Measurements from ENCODE around the gene USP6.
A peak's percentile ranks its signal among the peaks of the same experiment; 100 is the strongest.
"Not testable (repeated sequence)": the region's sequence is repeated elsewhere in the genome, so short reads cannot be mapped to it uniquely, and the experiment has no call there.

USP6 gene

DNA sequence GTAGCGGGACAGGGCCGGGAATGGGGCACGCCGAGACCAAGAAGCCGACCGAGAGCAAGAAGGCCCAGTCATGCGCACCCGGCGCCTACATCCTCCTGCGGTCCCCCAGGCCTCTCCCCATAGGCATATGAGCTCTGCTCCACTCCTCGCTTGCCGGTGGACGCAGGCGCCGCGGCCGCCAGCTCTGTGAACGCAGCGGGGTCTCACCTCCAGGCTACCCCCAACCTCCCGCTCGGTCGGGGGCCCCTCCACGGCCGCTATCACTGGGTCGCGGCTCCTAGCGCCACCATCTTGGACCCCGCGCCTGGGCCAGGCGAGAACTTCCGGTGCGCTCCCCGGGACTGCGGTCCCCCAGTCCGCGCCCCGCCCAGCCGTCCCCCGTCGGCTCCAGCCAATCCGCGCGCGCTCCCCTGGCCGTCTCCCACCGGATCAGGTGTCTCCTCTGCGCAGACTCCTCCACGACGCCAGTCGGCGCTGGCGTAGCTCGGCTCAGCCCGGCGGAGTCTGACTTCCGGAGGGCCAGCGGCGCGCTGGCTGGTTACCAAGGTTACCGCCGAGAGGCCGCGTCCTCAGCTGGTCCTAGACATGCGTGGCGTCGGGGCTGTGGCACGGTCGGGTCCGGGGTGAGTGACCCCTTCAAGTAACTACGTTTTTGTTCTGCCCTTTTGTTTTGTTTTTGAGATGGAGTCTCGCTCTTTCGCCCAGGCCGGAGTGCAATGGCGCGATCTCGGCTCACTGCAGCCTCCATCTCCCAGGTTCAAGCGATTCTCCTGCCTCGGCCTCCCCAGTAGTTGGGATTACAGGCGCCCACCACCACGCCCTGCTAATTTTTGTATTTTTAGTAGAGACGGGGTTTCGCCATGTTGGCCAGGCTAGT, 75.9 kb downstream of the USP6 start, which contains the start of gene ZNF594:
Gene ZNF594, minus strand, starts transcription at position 328 of the 877 bp plus-strand sequence. CDS start 7,612 bp downstream, outside the sequence.
- peak; percentile 93 for DNase-seq

DNA sequence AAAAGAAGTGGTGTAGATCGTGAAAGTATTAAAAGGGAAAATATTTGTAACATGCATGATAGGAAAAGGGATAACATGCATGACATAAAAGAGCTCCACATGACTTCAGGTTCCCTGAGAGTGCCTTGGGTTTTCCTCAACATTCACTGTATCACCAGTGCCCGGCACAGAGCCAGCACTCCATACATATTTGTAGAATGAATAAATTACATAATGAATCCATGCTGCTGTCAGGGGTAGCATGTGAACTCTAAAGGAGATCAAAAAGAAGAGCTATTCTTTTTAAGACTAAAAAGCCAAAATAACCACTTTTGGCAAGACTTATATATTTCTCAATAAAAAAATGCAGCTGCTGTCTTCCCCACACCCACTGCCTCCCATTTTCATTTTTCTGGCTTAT, 78.5 kb downstream of the USP6 start:
- no peak for DNase-seq

DNA sequence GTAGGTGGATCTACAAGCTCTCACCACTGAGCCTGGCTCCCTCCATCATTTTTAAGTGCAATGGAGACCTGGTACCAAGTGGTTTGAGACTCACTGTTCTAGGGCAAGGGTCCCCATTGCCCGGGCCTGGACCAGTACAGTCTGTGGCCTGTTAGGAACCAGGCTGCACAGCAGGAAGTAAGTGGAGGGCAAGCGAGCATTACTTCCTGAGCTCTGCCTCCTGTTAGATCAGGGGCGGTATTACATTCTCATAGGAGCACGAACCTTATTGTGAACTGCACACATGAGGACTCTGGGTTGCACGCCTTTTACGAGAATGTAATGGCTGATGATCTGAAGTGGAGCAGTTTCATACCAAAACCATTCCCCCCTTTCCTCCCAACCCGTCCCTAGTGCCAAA, 82.6 kb downstream of the USP6 start:
- DNase-seq: no peak

DNA sequence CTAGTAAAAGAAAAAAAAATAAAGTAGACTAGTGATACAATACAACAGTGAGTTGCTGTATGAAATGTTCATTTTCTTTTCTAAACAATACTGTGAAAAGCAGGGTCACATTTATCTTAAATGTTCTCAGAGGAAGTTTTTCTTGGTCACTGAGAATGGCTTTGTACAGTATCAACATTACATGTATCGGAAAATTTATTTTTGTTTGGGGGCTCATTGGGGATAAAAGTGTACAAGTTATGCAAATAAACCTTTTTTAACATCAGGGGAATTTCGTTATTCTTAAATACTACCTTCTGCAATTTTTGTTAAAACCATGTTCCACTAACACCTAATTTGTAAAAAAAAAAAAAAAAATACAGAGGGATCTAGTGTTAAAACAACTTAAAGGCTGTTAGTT, 84.5 kb downstream of the USP6 start:
- DNase-seq: no peak

DNA sequence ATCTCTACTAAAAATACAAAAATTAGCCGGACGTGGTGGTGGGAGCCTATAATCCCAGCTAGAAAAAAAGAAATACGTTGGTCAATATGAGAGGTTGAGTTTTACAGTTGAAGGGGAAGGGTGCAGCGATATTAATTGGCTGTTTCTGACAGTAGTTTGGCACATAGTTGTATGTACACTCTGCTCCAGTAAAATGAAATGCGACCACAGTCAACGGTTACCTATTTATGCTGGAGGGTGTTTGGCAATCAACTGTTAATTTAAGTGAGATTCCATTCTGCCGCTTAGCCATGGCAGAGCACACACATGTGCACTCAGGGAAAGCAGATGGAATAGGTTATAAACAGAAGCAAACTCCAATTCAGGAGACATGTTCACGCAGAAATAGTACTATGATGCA, 85.2 kb downstream of the USP6 start:
- no peak for DNase-seq

DNA sequence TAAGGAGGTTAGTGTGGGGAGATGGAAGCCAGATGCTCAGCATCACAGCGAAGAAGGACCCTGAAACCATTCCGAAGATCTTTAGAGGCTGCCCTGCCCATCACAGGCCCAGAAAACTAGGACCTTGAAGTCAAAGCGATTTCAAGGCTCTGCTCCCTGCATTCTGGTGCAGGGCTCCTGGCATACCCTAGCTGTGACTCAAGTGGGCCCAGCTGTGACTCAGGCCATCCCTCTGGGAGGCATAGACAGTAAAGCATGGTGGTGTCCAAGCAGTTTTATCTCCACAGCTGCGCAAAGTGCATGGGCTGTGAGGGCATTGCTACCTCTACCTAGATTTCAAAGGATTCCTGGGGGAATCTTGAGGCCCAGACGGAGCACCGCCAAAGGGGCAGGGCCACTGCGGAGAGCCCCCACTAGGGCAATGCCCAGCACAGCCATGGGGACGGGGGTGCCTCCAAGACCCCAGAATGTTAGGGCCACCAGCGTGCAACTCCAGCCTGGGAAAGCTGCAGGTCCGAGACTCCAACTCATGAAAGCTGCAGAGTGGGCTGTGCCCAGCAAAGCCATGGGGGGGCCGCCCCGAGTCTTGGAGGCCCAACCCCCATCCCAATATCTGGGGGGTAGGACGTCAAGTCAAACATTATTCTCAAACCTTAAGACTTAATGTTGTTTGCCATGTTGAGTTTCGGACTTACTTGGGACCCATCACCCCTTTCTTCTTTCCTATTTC, 87.5 kb downstream of the USP6 start:
- DNase-seq: no peak

DNA sequence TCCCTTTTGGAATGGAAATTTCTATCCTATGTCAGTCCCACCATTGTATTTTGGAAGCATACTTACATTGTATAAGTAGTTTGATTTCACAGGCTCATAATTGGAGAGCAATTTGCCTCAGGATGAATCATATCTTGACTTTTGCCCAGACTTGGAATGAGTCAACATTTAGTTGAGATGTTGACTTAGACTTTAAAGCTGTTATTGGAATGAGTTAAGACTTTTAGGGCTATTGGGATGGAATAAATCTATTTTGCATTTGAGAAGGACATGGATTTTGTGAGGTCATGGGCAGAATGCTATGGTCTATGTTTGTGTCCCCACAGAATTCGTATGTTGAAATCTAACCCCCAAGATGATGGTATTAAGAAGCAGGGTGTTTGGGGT, 88.1 kb downstream of the USP6 start:
- DNase-seq: no peak

DNA sequence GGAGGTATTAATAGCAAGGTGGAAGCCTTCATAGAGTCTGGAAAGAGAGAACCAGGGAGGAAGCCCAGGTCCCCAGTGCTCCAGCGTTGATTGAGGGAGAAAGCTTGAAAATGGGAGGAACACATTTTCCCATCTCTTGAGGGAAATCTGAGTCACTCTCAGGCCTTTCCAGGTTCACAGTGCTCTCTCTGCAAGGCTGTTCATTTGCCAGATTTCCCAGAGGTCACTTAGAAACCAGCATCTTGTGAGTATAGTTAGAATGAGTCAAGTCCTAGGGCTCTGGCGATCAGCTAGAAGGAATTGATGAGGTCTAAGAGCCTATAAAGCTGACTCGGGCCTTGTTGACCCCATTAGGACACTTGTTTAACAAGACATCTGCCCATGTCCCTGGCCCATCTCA, 93.6 kb downstream of the USP6 start:
- DNase-seq: no peak

DNA sequence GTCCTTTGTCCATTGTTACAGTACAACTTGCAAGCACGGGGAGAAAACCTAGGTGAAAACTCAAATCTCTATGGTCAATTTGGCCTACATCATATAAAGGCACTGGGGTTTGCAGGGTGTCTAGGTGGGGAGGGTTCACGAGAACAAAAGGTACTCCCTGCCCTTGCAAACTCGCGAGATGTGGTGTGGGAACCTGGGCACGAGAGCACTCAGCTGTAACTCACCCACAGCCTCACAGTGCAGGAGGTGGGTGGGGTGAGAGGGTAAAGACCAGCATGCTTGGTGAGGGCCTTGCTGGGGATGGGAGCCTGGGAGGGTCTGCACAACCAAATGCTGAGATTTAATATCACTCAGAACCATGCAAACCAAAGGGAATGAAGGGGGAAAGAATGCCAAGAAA, 94.3 kb downstream of the USP6 start:
- DNase-seq: no peak

DNA sequence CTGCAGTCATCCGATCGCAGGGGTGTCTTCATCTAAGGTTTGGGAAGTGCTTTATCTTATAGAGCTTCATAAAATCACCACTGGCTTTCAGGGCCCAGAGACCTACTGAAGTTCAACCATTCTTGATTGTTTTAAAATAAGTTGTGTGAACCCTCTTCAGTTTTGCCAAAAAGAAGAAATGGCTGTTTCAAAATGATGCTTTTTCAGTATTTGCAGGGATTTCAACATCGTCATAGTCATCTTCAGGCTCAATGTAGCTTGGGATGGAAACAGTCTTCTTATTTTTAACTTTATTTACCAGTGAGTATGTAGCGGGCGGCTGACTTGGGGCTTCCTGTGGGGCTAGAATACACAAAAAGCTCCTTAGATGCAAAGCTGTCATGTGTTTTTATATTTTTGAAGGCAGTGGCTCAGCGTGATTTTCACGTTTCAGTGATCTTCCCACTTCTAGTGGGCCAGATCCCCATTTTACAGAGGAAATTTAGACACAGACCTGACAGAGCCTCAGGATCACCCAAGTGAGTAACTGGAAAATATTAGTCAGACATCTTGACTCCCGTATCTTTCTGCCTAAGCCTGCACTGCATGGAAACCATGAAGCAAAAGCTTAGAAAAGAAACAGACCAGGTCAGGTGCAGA, 94.9 kb downstream of the USP6 start:
- no peak for DNase-seq

DNA sequence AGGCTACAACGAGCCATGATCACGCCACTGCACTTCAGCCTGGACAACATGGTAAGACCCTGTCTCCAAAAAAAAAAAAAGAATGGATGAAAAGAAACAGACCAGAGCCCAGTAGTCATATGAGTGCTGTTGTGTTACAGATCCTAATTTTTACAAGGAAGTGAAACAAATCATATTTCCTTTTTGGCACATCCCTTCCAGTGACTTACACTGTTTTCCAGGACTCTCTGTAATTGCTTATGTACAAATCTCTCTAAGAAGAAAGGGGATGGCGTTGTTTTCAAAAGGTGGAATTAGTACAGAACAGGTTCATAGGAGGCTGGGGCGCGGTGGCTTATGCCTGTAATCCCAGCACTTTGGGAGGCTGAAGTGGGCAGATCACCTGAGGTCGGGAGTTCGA, 95.6 kb downstream of the USP6 start:
- no peak for DNase-seq

DNA sequence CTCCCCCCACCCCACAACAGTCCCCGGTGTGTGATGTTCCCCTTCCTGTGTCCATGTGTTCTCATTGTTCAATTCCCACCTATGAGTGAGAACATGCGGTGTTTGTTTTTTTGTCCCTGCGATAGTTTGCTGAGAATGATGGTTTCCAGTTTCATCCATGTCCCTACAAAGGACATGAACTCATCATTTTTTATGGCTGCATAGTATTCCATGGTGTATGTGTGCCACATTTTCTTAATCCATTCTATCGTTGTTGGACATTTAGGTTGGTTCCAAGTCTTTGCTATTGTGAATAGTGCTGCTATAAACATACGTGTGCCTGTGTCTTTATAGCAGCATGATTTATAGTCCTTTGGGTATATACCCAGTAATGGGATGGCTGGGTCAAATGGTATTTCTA, 101.7 kb downstream of the USP6 start:
- DNase-seq: not testable (repeated sequence)

DNA sequence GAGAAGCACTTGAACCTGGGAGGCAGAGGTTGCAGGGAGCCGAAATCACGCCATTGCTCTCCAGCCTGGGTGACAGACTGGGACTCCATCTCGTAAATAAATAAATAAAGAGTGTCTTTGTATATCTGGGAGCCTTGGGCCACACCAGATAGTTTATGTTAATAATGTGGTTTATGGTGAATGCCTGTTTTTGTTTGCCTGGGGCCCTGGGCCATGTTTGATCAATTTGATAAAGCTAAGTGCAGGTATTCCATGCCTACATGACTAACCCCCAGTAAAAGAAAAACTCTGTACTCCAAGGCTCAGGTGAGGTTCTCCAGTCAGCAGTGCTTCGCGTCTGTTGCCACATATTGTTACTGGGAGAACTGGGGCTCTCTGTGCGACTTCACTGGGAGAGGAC, 103.7 kb downstream of the USP6 start:
- no peak for DNase-seq

DNA sequence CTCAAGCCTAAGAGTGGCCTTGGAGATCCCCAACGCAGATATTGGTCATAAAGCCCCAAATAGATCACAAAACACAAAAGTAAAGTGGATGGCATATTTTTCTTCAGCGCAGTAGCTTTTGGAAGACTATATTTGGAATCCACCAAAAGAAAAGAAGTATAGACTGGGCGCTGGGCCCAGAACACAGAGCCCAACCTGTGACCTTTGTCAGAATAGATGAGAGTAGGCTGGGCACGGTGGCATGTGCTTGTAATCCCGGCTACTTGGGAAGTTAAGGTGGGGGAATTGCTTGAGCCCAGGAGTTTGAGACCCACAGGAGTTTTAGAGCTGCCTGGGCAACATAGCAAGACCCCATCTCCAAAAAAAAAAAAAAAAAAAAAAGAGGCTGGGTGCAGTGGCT, 104.2 kb downstream of the USP6 start:
- no peak for DNase-seq

DNA sequence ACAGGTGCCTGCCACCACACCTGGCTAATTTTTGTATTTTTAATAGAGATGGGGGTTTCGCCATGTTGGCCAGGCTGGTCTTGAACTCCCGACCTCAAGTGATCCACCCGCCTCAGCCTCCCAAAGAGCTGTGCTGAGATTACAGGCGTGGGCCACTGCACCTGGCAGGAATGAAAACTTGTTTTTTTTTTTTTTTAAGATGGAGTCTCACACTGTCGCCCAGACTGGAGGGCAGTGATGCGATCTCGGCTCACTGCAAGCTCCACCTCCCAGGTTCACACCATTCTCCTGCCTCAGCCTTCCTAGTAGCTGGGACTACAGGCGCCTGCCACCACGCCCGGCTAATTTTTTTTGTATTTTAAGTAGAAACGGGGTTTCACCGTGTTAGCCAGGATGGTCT, 106.1 kb downstream of the USP6 start:
- not testable (repeated sequence) for DNase-seq

Data from right kidney (tissue), 1 donor.